HG02981 (cell line): ENCODE measurements around the gene IMP4.

Experiments used
- ATAC-seq: cut with Tn5 transposase; IDR thresholded peaks from one replicate; pipeline ENCODE4 v1.9.1; 2021; ENCODE audit warnings: mild to moderate bottlenecking, moderate library complexity; ENCODE audit not compliant: unreplicated experiment

IMP4 gene

DNA sequence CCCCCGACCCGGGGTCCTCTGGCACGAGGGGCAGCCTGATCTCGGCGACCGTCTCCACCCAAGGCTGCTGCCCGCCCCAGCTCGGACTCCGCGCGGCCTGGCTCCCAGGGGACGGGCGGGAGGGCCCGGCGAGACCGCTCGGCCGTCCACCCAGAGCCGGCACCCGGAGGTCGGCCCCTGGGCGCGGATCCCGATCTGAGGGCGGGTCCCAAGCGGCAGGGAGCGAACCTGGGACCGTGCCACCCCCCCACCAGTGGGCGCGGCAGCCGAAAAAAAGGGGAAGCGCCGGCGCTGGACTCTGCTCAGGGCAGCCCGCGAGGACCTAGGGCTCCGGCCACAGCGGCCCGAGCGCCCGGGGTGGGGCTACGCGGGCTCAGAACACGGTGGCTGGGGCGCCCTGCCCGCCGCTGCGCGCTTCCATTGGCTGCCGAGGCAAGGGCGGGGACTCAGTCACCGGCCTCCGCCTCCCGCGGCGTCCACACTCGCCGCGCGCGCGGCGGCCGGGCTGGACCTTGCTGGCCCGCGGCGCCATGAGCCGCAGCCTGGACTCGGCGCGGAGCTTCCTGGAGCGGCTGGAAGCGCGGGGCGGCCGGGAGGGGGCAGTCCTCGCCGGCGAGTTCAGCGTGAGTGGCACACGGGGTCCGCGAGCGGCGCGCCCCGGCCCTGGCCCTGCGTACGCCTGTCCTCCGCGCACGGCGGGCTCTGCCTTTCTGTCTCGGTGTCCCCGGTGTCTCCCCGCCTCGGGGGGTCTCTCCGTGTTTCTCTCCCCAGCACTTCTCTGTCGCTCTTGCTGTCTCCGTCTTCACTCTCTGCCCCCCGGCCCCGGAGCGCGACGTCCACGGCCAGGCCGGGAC lies 13.1 kb downstream of the IMP4 start, which contains the start of gene PTPN18:
Gene PTPN18, plus strand, starts transcription at position 479 of the 854 bp plus-strand sequence. Its CDS starts 52 bp downstream, at position 531.
- ATAC-seq, result peak; percentile 91

GRCh38 chr2:130357864-130358263 lies 15.2 kb downstream of the IMP4 start:
- ATAC-seq, result no peak

GRCh38 chr2:130358420-130359350 lies 16.0 kb downstream of the IMP4 start:
- no peak for ATAC-seq

DNA sequence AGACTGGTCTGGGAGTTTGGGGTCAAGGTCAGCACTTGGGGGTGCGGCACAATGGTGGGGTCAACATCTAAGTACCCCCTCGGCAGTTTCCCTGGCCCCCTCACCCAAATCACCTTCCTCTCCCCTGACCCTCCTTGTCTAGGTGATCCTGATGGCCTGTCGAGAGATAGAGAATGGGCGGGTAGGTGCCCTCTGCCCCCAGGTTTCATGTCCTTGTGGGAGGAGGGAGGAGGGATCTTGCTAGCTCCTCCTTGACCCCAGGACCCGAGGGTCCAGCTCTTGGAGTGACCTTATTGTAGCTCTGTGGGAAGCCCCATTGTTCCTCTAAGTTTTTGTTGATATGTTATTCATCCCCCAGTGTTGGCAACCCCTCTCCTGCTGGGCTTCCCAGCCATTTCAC lies 16.8 kb downstream of the IMP4 start:
- no peak for ATAC-seq

- no peak for ATAC-seq
Measured at GRCh38 chr2:130363479-130363878, 20.8 kb downstream of the IMP4 start.

GRCh38 chr2:130365075-130365474 lies 22.4 kb downstream of the IMP4 start:
- ATAC-seq, result no peak

GRCh38 chr2:130365963-130366362 lies 23.3 kb downstream of the IMP4 start:
- ATAC-seq, result no peak

GRCh38 chr2:130366720-130367119 lies 24.0 kb downstream of the IMP4 start:
- no peak for ATAC-seq

GRCh38 chr2:130368786-130369185 lies 26.1 kb downstream of the IMP4 start:
- no peak for ATAC-seq

DNA sequence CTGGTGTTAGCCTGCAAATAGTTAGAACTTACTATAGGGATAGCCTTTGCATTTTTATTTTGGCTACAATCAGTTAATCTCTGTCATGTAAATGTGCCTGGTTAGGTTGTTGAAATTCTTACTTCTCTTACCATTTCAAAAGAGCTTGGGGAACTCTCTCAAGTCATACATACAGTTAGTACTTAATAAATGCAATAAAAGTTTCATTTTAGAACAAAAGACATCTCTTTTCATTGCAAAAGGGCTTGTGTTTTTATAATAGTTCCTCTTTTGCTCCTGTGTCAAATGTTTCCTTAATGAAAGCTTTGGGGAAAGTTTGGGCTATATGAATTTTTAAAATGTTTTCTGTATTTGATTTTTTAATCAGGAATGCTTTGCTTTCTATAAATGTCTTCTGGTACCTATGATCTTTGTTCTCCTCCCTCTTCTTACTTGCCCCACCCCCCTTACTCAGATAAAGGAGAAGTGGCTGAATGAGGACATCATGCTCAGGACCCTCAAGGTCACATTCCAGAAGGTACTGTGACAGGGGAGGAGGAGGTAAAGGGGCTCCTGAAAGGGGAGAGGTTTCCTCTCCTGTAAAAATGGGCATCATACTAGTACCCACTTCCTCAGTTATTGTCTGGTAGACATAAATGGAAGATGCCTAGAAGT lies 26.7 kb downstream of the IMP4 start:
- ATAC-seq, result no peak

DNA sequence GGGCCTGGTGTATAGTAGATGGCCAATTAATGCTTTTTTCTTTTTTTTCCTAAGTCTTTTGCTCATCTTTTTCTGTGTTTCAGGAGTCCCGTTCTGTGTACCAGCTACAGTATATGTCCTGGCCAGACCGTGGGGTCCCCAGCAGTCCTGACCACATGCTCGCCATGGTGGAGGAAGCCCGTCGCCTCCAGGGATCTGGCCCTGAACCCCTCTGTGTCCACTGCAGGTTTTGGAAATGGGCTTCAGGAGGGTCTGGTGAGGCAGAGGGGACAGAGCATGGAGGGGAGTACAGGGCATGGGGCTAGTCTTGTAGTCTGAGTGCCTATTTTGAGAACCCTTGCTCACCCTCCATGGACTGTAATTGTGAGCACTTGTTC lies 27.3 kb downstream of the IMP4 start:
- no peak for ATAC-seq

DNA sequence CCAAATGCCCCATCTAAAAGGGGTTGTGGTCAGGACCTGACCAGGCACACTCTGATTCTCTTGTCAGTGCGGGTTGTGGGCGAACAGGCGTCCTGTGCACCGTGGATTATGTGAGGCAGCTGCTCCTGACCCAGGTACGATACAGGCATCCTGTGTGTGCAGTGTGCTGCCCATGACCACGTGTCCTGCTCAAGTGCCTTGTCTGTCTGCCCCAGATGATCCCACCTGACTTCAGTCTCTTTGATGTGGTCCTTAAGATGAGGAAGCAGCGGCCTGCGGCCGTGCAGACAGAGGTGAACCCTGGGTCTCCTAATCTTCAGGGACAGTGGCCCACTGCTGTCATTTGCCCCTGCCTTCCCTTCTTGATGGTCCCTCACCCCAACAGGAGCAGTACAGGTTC lies 27.8 kb downstream of the IMP4 start:
- ATAC-seq, result no peak

DNA sequence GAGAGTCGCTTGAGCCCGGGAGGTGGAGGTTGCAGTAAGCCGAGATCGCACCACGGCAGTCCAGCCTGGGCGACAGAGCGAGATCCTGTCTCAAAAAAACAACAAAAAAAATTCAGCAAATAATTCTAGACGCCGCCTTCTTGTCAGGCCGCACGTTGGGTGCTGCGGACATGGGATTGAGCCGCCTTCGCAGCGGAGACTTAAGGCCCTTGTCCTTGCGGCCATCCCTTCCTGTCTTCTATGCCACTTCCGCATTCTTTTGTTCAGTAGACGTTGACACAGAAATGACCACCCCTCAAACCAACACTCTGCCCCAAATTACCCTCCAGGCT lies 29.0 kb downstream of the IMP4 start:
- ATAC-seq, result peak; percentile 22

DNA sequence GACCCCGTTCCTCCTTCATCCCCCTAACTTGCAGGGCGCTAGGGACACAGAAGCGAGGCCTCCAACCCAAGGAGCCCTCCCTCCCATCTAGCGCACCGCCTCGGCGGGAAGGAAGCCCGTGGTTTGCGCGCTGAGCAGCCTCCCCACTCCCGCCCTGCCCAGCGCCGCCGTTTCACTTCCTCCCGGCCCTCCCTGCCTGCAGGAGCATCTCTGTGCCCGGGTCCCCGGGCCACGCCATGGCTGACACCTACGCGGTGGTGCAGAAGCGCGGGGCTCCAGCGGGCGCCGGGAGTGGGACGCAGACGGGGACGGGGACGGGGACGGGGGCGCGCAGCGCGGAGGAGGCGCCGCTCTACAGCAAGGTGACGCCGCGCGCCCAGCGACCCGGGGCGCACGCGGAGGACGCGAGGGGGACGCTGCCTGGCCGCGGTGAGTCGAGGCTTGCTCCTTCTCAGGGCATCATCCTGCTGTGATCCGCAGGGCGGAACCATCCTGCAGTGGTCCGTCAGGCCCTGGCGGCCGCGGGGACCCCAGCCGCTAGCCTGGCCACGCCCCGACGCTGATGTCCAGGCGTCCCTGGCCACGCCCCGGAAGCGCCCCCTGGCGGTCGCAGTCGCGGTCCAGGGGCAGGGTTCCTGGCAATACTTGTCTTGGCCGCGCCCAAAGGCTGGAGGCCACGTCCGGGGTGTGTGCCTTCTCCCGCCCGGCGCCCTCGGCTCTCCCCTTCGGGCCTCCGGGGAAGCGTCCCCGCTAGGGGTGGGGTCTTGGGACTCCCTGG lies 29.5 kb downstream of the IMP4 start:
- peak; percentile 67 for ATAC-seq

GRCh38 chr2:130372833-130373807 lies 30.4 kb downstream of the IMP4 start:
- peak; percentile 2 for ATAC-seq

DNA sequence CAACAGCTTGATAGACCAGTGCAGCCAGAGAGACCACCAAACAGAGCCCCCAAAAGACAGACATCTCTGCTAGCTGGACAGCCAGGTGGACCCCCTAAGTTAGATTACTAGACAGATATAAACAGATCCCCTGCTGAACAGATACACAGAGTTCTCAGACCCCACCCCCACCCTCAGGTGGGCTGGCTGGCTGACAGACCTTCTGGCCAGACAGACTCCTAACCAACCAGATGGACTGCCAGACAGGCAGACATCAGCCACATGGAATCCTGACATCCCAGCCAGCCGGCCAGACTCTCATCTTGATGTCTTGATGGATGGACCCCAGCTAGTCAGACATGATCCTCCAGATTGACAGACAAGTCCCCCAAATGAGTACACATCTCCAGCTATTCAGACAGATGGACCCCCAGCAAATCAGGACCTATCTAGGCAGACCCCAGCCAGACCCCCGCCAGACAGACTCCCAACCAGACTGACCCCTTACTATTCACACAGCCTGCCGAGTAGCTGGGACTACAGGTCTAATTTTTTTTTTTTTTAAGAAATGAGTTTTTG lies 31.2 kb downstream of the IMP4 start:
- no peak for ATAC-seq

GRCh38 chr2:130374587-130375290 lies 32.0 kb downstream of the IMP4 start:
- no peak for ATAC-seq
